NCI-H2107 treated with DMSO at 0.1 percent for 48 hours (cell line): ENCODE results near the gene WDR45B.

ENCODE experiments used
- DNase-seq: peaks from one replicate; lab custom pipeline; 2025; ENCODE audit not compliant: unreplicated experiment; lab: John Stamatoyannopoulos, UW

The WDR45B gene

DNA sequence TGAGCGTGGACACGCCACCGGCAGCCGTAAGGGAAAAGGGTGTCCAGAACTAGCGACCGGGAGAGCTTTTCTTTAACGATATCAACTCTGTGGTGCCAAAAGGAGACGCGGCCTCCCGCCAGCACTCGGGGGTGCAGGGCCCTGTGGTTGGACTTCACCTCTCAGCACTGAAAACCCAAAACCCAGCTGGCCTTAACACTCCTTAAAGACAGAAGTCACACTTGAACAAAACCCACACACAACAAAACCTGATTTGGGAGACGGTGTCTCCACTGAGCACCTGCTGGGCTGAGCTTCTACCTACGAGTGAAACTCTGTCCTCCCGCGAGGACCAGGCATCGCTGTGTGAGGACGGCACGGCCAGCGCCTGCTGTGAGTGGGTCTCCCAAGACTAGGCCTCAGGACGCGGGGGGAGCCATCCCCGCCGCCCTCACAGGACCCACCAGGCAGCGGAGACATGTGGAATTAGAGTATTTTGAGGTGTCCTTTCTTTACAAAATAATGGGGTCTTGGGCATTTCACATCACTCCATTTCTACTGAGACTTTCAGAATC is 46.7 kb downstream of the WDR45B start:
- DNase-seq = no peak

DNA sequence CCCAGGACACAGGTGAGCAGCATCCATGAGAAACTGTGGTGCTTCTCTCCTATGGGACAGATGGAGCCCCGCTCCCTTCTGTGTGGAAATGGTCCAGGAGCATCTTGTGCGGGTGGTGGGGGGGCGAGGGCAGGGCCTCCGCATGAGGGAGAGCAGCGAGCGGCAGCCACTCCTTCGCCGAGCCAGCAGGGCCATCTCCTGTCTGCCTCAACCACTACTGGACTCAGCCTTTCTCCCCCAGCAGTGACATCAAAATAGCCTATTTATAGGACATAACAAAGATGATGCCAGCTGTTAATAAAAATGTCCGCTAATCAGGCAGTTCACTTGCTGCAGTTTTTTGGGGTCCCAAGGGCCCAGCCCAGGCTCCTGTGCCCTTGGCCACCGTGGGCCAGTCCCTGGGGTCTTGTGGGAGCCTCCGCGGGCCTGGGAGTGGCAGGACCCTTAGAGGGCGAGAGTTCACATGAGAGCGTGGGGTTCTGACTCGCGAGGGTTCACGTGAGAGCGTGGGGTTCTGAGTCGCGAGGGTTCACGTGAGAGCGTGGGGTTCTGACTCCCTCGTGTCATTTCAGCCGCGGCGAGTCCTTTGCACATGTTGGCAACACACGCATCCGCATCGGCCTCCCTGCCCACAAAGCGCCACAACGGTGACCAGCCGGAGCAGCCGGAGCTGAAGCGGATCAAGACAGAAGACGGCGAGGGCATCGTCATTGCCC is 47.4 kb downstream of the WDR45B start:
- no peak for DNase-seq

DNA sequence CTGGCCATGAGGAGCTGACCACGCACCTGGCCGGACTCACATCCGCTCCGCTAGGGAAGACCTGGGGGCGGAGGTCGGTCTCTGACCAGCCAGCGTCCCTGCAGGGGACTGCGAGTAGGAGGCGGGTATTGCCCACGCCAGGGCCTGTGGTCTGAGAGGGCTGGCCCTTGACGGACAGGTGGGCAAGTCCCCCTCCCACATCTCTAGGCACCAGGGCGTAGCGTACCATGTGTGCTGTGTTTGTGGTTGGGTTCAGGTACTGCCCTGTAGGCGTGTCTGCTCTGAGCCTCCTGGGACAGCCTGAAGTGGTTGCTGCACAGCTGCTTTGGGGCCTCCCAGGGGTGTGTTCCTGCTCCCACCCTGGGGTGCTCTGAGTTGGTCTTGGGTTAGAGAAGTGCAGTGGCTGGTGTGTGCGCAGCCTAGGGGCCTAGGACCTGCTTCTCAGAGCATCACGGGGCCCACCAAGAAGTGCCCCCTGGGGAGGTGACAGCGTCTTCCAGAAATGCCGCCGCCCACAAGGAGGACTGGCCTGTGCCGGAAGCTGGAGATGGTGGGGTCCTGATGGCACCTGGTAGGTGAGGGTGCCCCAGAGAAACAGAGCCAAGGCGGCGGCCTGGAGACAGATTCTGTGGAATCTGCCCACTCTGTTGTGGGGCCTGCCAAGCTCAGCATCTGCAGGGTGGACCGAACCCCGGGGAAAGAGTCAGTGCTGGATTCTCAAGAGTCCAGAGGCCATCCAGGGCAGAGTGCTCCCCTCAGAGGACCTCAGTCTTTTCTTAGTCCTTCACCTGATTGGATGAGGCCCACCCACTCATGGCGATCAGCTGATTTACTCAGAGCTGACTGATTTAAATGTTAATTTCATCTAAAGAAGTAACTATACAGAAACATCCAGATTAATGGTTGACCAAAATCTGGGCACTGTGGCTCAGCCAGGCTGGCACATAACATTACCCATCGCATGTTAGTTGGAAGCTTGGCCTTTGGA is 48.3 kb downstream of the WDR45B start:
- no peak for DNase-seq

DNA sequence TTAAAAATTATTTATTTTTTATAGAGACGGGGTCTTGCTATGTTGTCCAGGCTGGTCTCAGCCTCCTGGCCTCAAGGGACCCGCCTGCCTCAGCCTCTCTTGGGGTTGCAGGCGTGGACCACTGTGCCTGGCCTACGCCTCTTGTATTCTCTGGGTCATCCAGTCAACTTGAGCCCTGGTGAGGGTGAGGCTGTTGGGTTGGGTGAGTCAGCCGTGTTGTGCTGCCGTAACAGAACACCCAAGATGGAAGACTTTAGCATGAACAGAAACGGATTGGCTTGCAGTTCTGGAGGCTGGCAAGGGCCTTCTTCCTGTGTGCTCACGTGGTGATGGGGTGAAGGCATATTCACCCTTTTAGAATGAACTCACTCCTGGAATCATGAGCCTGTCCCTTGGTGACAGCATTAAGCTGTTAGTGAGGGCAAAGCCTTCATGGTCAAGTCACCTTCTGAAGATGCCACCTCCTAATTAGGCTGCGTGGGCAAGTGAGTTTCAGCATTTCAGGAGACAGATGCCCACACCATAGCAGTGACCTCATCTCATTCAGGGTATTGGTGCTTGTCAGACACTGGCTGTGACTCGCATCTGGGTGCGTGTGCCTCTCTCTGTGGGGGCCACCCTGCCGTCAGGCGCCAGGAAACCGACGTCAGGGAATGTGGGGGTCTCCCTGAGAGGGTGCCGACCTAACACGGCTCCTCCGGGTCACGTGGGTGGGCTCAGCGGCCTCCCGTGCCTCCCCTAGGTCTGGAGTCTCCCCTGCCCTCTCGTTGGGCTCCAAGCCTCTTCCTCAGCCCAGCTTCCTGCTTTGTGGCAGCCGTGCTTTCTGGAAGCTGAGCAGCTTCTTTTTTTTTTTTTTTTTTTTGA is 49.8 kb downstream of the WDR45B start:
- no peak for DNase-seq

DNA sequence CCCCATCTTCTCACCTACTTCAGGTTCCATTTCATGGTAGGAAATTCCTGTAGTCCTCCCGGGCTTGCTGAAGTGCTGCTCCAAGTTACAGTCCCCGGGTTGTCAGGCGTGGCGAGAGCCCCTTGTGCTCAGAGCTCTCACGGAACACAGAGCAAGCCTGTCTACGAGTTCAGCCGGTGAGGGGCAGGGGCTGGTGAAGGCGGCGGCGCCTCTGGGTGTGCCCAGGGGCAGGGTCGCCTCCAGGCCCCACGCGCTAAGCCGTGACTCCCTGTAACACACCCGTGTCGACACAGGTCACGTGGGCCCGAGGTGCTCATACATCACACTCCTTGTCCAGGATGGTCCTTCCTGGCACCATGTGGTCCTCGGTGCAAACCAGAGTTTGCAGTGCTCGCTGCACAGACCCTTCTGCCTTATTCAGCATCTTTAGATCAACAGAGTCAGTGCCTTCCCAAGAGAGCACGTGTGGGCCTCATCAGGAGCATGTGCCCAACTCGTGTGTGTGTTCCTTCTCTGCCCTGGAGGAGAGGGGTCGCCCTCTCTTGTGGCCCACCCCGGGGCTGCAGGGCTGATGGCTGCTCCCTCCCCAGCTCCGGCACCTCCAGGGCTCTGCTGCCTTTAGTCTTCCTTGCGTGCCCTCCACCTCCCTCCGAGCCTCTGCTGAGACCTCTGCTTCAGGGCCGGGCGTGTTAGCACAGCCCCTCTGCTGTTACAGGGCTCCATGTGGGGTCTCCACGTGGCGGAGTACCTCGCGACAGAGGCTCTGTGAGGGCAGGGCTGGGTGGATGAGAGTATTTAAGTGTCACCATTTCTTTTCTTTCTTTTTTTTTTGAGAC is 51.2 kb downstream of the WDR45B start:
- no peak for DNase-seq

DNA sequence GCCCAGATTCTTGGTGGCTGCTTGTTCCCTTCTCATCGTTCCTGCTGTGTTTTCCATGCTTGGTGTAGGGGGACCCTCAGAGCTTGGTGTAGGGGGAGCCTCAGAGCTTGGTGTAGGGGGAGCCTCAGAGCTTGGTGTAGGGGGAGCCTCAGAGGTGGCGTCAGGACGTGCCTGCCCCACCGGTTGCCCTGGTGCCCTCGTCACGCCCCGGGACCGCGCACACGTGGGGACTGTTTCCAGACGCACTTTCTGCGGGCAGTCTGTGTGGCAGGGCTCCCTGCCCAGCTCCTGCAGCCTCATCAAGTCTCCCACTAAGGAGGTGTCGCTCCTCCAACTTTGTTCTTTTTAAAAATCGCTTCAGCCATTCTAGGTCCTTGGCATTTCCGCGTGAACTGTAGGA is 51.9 kb downstream of the WDR45B start:
- DNase-seq = no peak

DNA sequence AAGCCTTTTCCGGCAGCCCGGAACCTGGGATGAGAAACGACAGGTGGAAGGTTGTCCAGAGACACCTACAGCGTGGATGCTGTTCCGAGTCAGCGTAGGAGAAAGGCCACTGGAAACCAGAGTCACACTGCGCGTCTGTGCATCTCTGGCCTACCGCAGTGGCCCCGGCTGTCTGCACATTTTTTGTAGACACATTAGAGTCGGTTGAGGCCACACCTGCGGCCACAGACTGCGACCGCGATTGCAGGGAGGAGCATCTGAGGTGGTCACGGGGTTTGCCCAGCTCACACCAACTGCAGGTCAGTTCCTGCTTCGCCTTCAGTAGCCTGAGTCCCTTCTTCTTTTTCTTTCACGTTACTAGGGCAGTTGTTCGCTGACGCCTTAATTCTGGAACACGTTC is 52.4 kb downstream of the WDR45B start:
- DNase-seq = no peak

DNA sequence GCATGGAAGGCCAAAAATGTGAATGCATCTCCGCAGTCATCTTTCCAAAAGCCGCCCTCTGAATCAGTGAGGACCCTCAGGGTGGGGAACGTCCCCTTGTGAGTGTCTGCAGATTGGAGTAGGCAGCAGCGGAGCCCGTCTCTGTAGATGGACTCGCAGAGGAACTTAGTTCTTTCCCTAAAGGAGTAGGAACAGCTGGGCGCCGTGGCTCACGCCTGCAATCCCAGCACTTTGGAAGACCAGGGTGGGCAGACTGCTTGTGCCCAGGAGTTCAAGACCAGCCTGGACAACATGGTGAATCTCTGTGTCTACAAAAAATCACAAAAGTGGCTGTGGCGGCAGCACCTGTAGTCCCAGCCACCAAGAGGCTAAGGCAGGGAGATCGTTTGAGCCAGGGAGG is 53.7 kb downstream of the WDR45B start:
- no peak for DNase-seq

DNA sequence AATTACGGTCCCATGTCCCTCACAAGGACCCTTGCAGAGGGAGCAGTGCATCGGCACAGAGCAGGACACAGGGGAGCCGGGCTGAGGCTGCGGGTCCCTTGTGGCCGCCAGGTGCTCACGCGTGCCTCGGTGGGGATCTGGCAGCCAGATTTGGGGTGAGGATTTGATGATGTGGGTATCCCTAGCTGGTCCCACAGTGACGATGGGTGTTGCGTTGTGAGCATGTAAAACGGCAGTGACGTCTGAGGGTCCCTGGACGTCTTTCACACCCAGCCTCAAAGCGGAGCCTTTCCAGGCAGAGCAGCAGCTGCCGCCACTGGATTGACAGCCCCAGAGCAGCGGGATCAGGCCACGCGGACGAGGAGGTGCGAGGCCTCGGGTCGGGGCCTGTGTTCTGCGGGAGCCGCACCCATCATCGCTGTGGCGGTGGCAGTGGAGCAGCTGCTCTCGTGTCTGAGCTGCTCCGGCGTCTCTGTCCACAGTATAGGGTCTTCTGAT is 54.6 kb downstream of the WDR45B start:
- DNase-seq = no peak

DNA sequence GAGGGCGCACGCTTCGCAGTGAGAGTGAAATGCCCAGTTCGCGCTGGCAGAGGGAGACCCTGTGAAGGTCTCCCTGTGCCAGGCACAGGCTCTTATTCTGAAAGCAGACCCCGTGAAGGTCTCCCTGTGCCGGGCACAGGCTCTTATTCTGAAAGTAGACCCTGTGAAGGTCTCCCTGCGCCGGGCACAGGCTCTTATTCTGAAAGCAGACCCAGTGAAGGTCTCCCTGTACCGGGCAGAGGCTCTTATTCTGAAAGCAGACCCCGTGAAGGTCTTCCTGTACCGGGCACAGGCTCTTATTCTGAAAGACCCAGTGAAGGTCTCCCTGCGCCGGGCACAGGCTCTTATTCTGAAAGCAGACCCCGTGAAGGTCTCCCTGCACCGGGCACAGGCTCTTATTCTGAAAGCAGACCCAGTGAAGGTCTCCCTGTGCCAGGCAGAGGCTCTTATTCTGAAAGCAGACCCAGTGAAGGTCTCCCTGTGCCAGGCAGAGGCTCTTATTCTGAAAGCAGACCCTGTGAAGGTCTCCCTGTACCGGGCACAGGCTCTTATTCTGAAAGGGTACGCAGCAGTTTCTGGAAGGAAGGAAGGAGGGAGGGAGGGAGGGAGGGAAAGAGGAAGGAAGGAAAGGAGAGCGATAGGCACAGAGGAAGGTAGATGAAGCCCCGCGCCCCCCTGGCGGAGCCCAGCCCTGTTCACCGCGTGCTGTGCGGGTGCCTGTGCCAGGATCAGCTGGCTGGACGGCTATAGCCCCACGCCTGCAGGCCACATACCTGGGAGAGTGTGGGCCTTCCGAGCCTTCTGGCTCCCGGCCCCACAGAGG is 55.3 kb downstream of the WDR45B start:
- DNase-seq = no peak

DNA sequence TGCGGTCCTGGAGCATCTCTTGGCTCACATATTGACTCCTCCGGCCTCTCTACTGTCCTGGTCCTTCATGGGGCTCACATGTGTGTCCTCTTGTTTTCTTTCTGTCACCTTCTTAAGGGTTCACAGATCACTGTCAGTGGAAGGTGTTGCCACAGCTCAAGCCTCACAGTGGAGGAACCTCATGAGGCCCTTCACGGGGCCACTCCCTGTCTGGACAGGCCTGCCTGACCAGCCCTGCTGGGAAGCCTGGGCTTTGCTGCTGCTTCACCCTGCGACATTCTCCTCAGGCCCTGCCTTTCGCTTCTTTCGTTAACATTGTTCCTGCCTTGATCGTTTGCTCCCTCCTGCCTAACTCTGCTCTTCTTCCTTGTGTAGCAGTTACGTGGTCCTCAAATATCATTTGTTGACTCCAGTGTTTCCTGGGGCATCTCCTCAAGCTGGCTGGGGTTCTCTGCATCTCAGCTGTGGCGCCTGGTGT is 55.9 kb downstream of the WDR45B start:
- no peak for DNase-seq

DNA sequence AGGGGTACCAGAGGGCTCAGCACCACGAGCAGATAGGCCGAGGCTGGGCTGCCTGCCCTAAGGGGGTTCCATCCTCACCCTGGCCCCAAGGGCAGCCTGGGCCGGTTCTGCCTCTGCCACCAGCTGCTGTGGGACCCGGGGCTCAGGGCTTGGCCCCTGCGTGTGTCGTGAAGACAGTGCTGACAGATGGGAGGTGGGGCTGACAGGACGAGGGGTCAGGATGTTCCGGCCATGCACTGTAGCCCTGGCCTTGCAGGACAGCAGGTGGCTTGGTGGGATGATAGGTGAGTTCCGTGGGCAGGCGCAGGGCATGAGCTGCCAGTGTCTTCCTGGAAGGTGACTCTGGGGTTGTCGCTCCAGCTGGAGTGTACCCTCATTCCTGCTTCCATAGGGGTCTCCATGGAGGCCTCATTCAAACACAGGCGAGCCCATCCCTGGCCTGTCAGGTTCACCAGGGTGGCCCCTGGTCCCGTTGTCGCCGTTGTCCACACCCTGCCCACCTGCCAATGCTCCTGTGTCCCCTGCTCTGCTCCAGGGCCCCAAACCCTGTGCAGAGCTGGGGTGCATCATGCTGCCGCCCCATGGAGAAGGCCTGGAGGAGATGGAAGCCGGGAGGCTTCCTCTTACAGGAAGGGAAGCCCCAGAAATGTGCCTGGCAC is 57.2 kb downstream of the WDR45B start:
- DNase-seq = no peak

DNA sequence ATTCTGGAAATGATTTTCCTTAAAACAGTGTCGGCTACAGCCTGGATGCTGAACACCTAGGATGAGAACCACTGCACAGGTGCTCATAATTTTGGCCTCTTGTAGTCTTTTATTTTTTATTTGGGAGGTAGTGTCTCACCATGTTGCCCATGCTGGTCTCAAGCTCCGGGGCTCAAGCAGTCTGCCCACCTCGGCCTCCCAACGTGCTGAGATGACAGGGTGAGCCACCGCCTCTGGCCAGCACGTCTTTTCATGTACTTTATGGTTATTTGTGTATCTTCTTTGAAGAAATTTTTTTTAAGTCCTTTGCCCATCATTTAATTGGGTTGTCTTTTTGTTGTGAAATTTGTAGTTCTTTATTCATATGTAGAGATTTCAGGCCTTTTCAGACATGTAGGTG is 58.0 kb downstream of the WDR45B start:
- DNase-seq = no peak

DNA sequence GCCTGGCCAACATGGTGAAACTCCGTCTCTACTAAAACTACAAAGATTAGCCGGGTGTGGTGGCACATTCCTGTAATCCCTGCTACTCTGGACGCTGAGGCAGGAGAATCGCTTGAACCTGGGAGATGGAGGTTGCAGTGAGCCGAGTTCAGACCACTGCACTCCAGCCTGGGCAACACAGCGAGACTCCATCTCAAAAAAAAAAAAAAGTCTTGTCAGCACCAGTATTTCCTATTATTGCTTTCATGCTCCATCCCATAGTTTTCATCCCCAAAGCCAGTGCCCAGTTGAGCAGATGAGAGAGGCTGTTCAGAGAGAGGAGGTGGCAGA is 58.4 kb downstream of the WDR45B start:
- no peak for DNase-seq

DNA sequence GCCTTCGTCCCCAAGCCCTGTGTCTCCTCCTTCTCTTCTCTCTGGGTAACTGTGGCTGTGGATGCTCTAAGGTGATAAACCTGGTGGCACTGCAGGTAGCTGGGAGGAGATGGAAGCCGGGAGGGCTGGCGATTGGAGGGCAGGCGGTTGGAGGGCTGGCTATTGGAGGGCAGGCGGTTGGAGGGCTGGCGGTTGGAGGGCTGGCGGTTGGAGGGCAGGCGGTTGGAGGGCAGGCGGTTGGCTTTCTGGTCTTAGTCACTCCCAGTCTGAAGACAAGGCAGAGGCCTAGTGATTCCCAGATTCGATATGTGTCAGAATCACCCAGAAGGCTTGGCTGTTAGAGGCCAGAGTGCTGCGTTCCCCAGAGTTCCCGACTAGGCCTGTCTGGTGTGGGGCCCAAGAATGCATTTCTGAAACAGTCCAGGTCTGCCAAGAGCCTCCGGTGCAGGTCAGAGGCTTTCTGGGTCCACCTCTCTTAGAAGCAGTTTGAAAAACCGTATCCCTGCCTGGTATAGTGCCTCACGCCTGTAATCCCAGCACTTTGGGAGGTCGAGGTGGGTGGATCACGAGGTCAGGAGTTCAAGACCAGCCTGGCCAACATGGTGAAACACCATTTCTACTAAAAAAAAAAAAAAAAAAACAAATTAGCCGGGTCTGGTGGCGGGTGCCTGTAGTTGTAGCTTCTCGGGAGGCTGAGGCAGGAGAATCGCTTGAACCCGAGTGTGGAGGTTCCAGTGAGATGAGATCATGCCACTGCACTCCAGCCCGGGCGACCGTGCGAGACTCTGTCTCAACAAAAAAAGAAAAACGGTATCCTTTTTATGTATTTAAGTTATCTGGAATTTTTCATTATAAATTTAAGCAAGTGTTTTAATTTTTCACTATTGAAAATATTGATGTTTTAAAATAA is 59.7 kb downstream of the WDR45B start:
- no peak for DNase-seq

DNA sequence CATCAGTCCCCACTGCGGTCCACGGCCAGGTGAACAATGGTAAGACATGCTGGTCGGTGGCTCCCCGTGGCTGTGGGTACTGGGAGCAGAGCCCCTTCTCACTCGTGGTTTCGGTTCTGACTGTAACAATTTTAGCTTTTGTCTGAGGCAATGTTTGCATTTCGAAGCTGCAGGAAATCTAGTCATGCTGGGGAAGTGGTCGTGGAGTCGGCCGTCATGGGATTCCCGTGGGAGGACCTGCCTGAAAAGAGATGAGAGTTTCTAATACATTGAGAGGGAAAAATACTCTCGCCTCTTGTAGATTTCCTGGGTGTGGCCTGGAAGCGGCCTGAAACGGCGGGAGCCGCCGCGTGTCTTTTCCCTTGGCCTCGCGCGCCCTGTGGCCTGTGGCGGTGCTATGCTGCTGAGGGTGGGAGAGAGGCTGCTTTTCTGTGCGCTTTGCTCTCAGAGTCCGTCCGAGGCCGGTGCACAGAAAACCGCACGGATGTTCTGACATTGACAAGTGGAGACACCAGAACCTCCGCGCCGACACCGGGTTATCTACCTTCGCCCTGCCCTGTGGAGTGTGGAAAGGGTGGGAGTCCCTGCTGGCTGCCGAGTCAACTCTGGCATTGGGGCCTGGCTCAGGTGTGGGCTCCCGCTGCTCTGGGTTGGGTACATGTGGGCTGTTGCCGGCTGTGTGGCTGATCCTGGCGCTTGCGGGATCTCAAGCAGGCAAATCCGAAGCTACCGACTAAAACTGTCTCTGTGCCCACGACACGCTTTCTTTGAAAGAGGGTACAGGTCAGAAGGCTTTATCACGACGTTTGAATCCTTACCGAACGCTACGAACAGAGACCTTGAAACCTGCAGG is 60.8 kb downstream of the WDR45B start:
- DNase-seq = no peak
